Gastroesophageal sphincter (tissue), 4 donors: Measurements from ENCODE around the gene IFI44L. TPM values are rescaled to one million over a fixed set of nuclear protein-coding genes. Genes with fewer than 3 reads are reported as not detected.

Experiments used
- ATAC-seq: fragments of 150-250 bp; one replicate; pipeline ENCODE4 v1.9.1; 2016; ENCODE audit warnings: mild to moderate bottlenecking, moderate library complexity
- H3K27ac ChIP-seq, 4 donors: fragments of 200-600 bp; sonication (generic) in 3 of 4; 1 replicate in 3 of 4; 2 replicates in 1 of 4; pipeline ENCODE4 v1.5.1; 2016 to 2019
- H3K27me3 ChIP-seq: fragments of 200-600 bp; sonication (generic); one replicate; pipeline ENCODE4 v1.5.1; 2019
- H3K36me3 ChIP-seq, 2 donors: fragments of 200-600 bp; sonication (generic); one replicate each; pipeline ENCODE4 v1.5.1; 2019; ENCODE audit warnings: control low read depth in 1 of 2
- H3K4me1 ChIP-seq, 3 donors: fragments of 200-600 bp; sonication (generic); 1 replicate in 2 of 3; 2 replicates in 1 of 3; pipeline ENCODE4 v1.5.1; 2016 to 2019; ENCODE audit warnings: control low read depth in 2 of 3
- H3K4me3 ChIP-seq, 2 donors: fragments of 200-600 bp; sonication (generic); one replicate each; pipeline ENCODE4 v1.5.1; 2019; ENCODE audit warnings: mild to moderate bottlenecking in 1 of 2, moderate library complexity in 1 of 2
- H3K9me3 ChIP-seq, 3 donors: fragments of 200-600 bp; sonication (generic); one replicate each; pipeline ENCODE4 v1.5.1; 2017 to 2019; ENCODE audit warnings: control low read depth in 2 of 3
- CTCF ChIP-seq, 4 experiments: fragments of 200-600 bp in 2 of 4; fragments of 450-650 bp in 2 of 4; sonication (generic) in 1 of 4; IDR thresholded peaks; one replicate each; pipeline ENCODE4 v1.5.1; 2017 to 2019; ENCODE audit warnings: antibody characterized with exemption in 4 of 4, mild to moderate bottlenecking in 2 of 4, moderate library complexity in 2 of 4
- EP300 ChIP-seq: sonication (generic); formaldehyde crosslinking; IDR thresholded peaks from one replicate; pipeline ENCODE4 v1.6.1; 2017; ENCODE audit warnings: antibody characterized with exemption, mild to moderate bottlenecking
- POLR2A ChIP-seq, 2 donors: fragments of 450-650 bp; IDR thresholded peaks; one replicate each; pipeline ENCODE4 v1.6.1; 2017; ENCODE audit warnings: antibody characterized with exemption in 2 of 2, mild to moderate bottlenecking in 2 of 2, moderate library complexity in 1 of 2
- POLR2AphosphoS5 ChIP-seq: sonication (generic); formaldehyde crosslinking; IDR thresholded peaks from one replicate; pipeline ENCODE4 v1.6.1; 2017; ENCODE audit warnings: antibody characterized with exemption
- WGBS, 2 donors: methylation state at CpG; one replicate each; pipeline ENCODE4 v1.1.5; 2018; ENCODE audit warnings: low coverage in 1 of 2; 5-methylcytosine and 5-hydroxymethylcytosine counted together
- total RNA-seq, 4 donors: library from RNA; depleted of rRNA; stranded (reverse); fragments of >200 nt; gene quantifications; one replicate each; pipeline ENCODE4 v1.1.0, GENCODE V29; 2016

Gene IFI44L
- total RNA-seq, 4 donors from 2014 or later: 4.2 to 24.1 (median 9.4) TPM

GRCh38 chr1:78627321-78627720 is 7.1 kb downstream of the IFI44L start:
- H3K4me1 ChIP-seq: peaks cover 0 to 17% (median 0%) of the 10 kb centered on the region in 3 donors
- no peak overlapping the region for H3K27ac ChIP-seq
- H3K9me3 ChIP-seq: no peaks in the 10 kb centered on the region
- no peaks in the 10 kb centered on the region for H3K27me3 ChIP-seq
- H3K4me3 ChIP-seq: no peak overlapping the region
- TF ChIP-seq POLR2A (IDR thresholded peaks at IDR 0.05) (no peak), CTCF (IDR thresholded peaks at IDR 0.05) (no peak), EP300 (no peak)
- H3K36me3 ChIP-seq: no peaks in the 10 kb centered on the region
- ATAC-seq: no peak
- 50 to 86% methylated on average over 1 of the region's 1 CpG for WGBS, 2 donors

- 76 to 78% methylated on average over 2 of the region's 2 CpGs for WGBS, 2 donors
- TF ChIP-seq POLR2A (IDR thresholded peaks at IDR 0.05) (no peak), POLR2AphosphoS5 (no peak), EP300 (no peak), CTCF (IDR thresholded peaks at IDR 0.05) (no peak)
- Histone ChIP-seq H3K4me1 (peaks cover 0 to 6% (median 0%) of the 10 kb centered on the region in 3 donors), H3K27ac (no peak overlapping the region), H3K36me3 (no peaks in the 10 kb centered on the region), H3K9me3 (no peaks in the 10 kb centered on the region), H3K4me3 (no peak overlapping the region), H3K27me3 (no peaks in the 10 kb centered on the region)
- ATAC-seq: no peak
These were observed 10.4 kb downstream of the IFI44L start for GRCh38 chr1:78630600-78630999.

- no peaks in the 10 kb centered on the region for H3K9me3 ChIP-seq
- no peaks in the 10 kb centered on the region for H3K36me3 ChIP-seq
- TF ChIP-seq POLR2AphosphoS5 (no peak), EP300 (no peak), CTCF (IDR thresholded peaks at IDR 0.05) (no peak), POLR2A (IDR thresholded peaks at IDR 0.05) (no peak)
- WGBS, 2 donors: no CpG with 5 or more reads among the region's 4 CpGs
- H3K27me3 ChIP-seq: no peaks in the 10 kb centered on the region
- H3K4me1 ChIP-seq: no peaks in the 10 kb centered on the region
- no peak overlapping the region for H3K27ac ChIP-seq
- ATAC-seq: no peak
- no peak overlapping the region for H3K4me3 ChIP-seq
These were observed 13.0 kb downstream of the IFI44L start for GRCh38 chr1:78633209-78633608.

- Histone ChIP-seq H3K9me3 (peaks cover 0 to 5% (median 0%) of the 10 kb centered on the region in 3 donors), H3K4me3 (no peak overlapping the region), H3K27ac (no peak overlapping the region), H3K36me3 (peaks cover 0 to 27% of the 10 kb centered on the region in 2 donors), H3K27me3 (no peaks in the 10 kb centered on the region), H3K4me1 (no peaks in the 10 kb centered on the region)
- no peak for ATAC-seq
- WGBS, 2 donors: 88 to 90% methylated on average over 1 of the region's 1 CpG
- no peak for TF ChIP-seq POLR2AphosphoS5
- no peak for TF ChIP-seq POLR2A (IDR thresholded peaks at IDR 0.05)
- TF ChIP-seq CTCF (IDR thresholded peaks at IDR 0.05): no peak
- TF ChIP-seq EP300: no peak
These were observed 20.2 kb downstream of the IFI44L start for GRCh38 chr1:78640462-78640861.

GRCh38 chr1:78641558-78641957 is 21.3 kb downstream of the IFI44L start:
- 92 to 100% methylated on average over 2 to 4 of the region's 4 CpGs for WGBS, 2 donors
- Histone ChIP-seq H3K27me3 (no peaks in the 10 kb centered on the region), H3K9me3 (peaks cover 0 to 5% (median 0%) of the 10 kb centered on the region in 3 donors), H3K4me1 (no peaks in the 10 kb centered on the region), H3K27ac (no peak overlapping the region), H3K4me3 (no peak overlapping the region), H3K36me3 (peaks cover 0 to 27% of the 10 kb centered on the region in 2 donors)
- TF ChIP-seq EP300 (no peak), POLR2AphosphoS5 (no peak), CTCF (IDR thresholded peaks at IDR 0.05) (no peak)
- ATAC-seq: no peak
